Measurements from ENCODE around the gene GREB1. TPM values are rescaled to one million over a fixed set of nuclear protein-coding genes. Genes with fewer than 3 reads are reported as not detected.

The GREB1 gene
- total RNA-seq, 4 donors from 2014 or later, result 0.20 to 2.6 (median 1.5) TPM

GRCh38 chr2:11530864-11531465 is 2.9 kb upstream of the GREB1 start:
- Histone ChIP-seq H3K9me3 (no peaks in the 10 kb centered on the region), H3K27me3 (peaks cover 6% of the 10 kb centered on the region), H3K4me1 (peaks cover 0 to 12% (median 2%) of the 10 kb centered on the region in 4 donors), H3K27ac (no peak overlapping the region), H3K36me3 (no peaks in the 10 kb centered on the region), H3K4me3 (no peak overlapping the region)
- intact Hi-C loops (cut with DNase I; ENCODE audit: low total_unique reads) (no loop called here), in situ Hi-C loops (cut with MboI; ENCODE audit: low pct_ligation_motif_present in 1 of 4, low pct_unique_long_range_greater_than_20kb in 1 of 4, low sequenced_read_pairs in 3 of 4) (no loop called here)
- TF ChIP-seq CTCF (IDR thresholded peaks at IDR 0.05), result no peak
- no peak for TF ChIP-seq POLR2A (IDR thresholded peaks at IDR 0.05)
- no peak for TF ChIP-seq EP300 (IDR thresholded peaks at IDR 0.05; ENCODE audit: low read depth)
- no peak for TF ChIP-seq POLR2AphosphoS5 (IDR thresholded peaks at IDR 0.05)
- 83 to 85% methylated on average over 2 to 6 of the region's 6 CpGs for WGBS, 2 donors (ENCODE audit: low coverage in 1 of 2)
- DNase-seq, result no peak

DNA sequence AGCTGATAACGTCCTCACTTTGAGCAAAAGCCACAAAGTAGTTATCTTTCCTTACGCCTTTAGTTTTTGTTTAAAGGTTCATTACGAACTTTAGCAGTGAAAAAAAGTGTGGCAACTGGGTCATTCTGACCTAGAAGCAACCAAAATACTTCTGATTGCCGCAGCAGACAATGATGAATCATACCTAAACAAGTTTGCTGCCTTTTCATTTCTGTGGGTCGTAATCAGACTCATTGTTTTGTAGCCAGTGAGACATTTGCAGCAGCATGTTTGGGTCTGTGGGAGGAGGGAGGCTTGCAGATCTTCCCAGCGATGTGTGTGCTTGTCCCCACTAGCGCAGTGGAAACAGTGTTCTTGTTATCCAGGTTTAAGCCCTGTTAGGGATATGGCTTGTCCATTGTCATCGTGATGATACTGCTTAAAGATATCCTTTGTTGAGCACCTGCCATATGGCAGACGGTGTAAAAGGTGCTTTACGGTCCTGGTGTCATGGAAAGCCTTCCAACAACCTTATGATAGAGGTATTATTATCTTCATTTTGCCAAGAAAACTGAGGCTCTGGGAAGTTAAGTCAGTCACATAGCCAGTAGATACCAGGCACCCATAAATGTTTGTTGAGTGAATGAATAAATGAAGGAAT is 1.3 kb upstream of the GREB1 start:
- intact Hi-C loops (cut with DNase I; ENCODE audit: low total_unique reads), result no loop called here
- 45 to 66% methylated on average over 7 to 10 of the region's 10 CpGs for WGBS, 2 donors (ENCODE audit: low coverage in 1 of 2)
- no peaks in the 10 kb centered on the region for H3K9me3 ChIP-seq
- H3K27me3 ChIP-seq, result peaks cover 14% of the 10 kb centered on the region
- peaks cover 0 to 12% (median 2%) of the 10 kb centered on the region in 4 donors for H3K4me1 ChIP-seq
- no peaks in the 10 kb centered on the region for H3K36me3 ChIP-seq
- H3K27ac ChIP-seq, result no peak overlapping the region
- no peak for DNase-seq
- TF ChIP-seq EP300 (IDR thresholded peaks at IDR 0.05; ENCODE audit: low read depth) (no peak), POLR2A (IDR thresholded peaks at IDR 0.05) (no peak), CTCF (IDR thresholded peaks at IDR 0.05) (no peak), POLR2AphosphoS5 (IDR thresholded peaks at IDR 0.05) (no peak)
- in situ Hi-C loops (cut with MboI; ENCODE audit: low pct_ligation_motif_present in 1 of 4, low pct_unique_long_range_greater_than_20kb in 1 of 4, low sequenced_read_pairs in 3 of 4), result no loop called here
- H3K4me3 ChIP-seq, result no peak overlapping the region

DNA sequence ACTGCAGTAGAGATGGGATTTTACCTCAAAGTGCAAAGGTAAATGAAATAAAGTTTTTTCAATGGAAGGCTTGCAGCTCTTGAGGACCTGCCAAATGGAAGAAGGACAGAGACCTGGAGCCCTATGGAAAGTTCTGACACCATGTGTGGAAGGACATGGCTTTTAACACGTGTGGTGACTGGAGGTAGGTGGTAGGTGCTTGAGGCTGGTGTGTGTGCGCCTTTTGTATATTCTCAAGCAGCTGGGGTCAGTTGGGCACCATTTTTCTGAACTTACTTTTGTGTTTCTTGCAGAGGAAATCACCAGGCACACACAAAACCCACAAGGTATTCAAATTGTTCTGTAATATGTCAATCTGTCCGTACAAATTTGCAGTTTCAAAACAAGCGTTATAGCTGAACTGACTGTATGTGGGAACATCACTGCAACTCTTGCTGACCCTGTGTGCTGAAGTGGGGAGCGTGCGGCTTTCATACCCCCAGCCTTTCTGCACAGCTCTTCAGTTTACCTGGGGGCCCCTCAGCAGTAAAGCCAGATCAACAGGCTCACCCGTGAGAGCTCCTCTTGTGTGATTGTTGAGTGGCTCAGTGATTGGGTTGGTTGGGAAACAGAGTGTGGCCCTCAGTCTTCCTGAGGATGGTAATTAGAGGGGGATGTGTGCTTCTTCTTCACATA is 363 bp downstream of the GREB1 start:
- in situ Hi-C loops (cut with MboI; ENCODE audit: low pct_ligation_motif_present in 1 of 4, low pct_unique_long_range_greater_than_20kb in 1 of 4, low sequenced_read_pairs in 3 of 4), result no loop called here
- no peaks in the 10 kb centered on the region for H3K9me3 ChIP-seq
- peaks cover 0 to 14% (median 2%) of the 10 kb centered on the region in 4 donors for H3K4me1 ChIP-seq
- 71 to 72% methylated on average over 2 to 7 of the region's 7 CpGs for WGBS, 2 donors (ENCODE audit: low coverage in 1 of 2)
- no peak overlapping the region for H3K27ac ChIP-seq
- H3K27me3 ChIP-seq, result peaks cover 9% of the 10 kb centered on the region
- H3K36me3 ChIP-seq, result no peaks in the 10 kb centered on the region
- TF ChIP-seq EP300 (IDR thresholded peaks at IDR 0.05; ENCODE audit: low read depth) (no peak), POLR2AphosphoS5 (IDR thresholded peaks at IDR 0.05) (no peak), POLR2A (IDR thresholded peaks at IDR 0.05) (no peak), CTCF (IDR thresholded peaks at IDR 0.05) (no peak)
- intact Hi-C loops (cut with DNase I; ENCODE audit: low total_unique reads), result no loop called here
- H3K4me3 ChIP-seq, result no peak overlapping the region
- DNase-seq, result no peak

GRCh38 chr2:11534746-11535484 is 1.1 kb downstream of the GREB1 start:
- Histone ChIP-seq H3K4me3 (no peak overlapping the region), H3K4me1 (peaks cover 0 to 21% (median 6%) of the 10 kb centered on the region in 4 donors), H3K9me3 (no peaks in the 10 kb centered on the region), H3K27ac (no peak overlapping the region), H3K27me3 (peaks cover 9% of the 10 kb centered on the region), H3K36me3 (no peaks in the 10 kb centered on the region)
- DNase-seq, result no peak
- in situ Hi-C loops (cut with MboI; ENCODE audit: low pct_ligation_motif_present in 1 of 4, low pct_unique_long_range_greater_than_20kb in 1 of 4, low sequenced_read_pairs in 3 of 4), result no loop called here
- no peak for TF ChIP-seq CTCF (IDR thresholded peaks at IDR 0.05)
- TF ChIP-seq EP300 (IDR thresholded peaks at IDR 0.05; ENCODE audit: low read depth), result no peak
- no peak for TF ChIP-seq POLR2A (IDR thresholded peaks at IDR 0.05)
- no peak for TF ChIP-seq POLR2AphosphoS5 (IDR thresholded peaks at IDR 0.05)
- intact Hi-C loops (cut with DNase I; ENCODE audit: low total_unique reads), result no loop called here
- WGBS, 2 donors (ENCODE audit: low coverage in 1 of 2), result 82% methylated on average over 7 of the region's 7 CpGs; no CpG with 5 or more reads in 1 of the 2 donors
